IPS-20b (cell line): ENCODE measurements around the gene KIAA0408.
A peak's percentile ranks its signal among the peaks of the same experiment; 100 is the strongest.

Experiments used
- H3K27ac ChIP-seq: one replicate; pipeline ENCODE4 v1.5.1; 2013; ENCODE audit warnings: low read length
- H3K27me3 ChIP-seq: 2 replicates; pipeline ENCODE4 v1.6.1; 2013; ENCODE audit warnings: mild to moderate bottlenecking, low read length, inconsistent platforms; ENCODE audit not compliant: insufficient read depth
- H3K36me3 ChIP-seq: 2 replicates; pipeline ENCODE4 v1.6.1; 2013; ENCODE audit warnings: low read depth, mild to moderate bottlenecking, inconsistent platforms, low read length, moderate library complexity; ENCODE audit not compliant: insufficient read depth
- H3K4me1 ChIP-seq: 2 replicates; pipeline ENCODE4 v1.6.1; 2013; ENCODE audit warnings: mild to moderate bottlenecking, control low read depth, inconsistent platforms, low read length, moderate library complexity; ENCODE audit not compliant: insufficient read depth
- H3K4me3 ChIP-seq: 2 replicates; pipeline ENCODE4 v1.5.1; 2013; ENCODE audit warnings: mild to moderate bottlenecking, low read length, inconsistent platforms
- H3K9ac ChIP-seq: 2 replicates; pipeline ENCODE4 v1.6.1; 2013; ENCODE audit warnings: low read depth, mild to moderate bottlenecking, inconsistent platforms, low read length, moderate library complexity
- H3K9me3 ChIP-seq: 2 replicates; pipeline ENCODE4 v1.6.1; 2013; ENCODE audit warnings: mild to moderate bottlenecking, low read depth, low read length, inconsistent platforms; ENCODE audit not compliant: insufficient read depth

Gene KIAA0408

DNA sequence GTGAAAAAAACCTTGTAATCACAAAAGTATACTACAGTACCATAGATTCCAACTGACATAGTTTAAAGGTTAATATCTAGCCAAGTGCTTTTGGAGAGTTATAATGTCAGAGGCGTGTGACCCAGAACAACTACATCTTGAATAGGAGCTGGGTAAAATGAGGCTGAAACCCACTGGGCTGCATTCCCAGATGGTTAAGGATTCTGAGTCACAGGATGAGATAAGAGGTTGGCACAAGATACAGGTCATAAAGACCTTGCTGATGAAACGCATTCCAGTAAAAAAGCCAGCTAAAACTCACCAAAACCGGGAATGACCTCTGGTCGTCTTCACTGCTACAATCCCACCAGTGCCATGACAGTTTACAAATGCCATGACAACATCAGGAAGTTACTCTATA, 22.4 kb upstream of the KIAA0408 start:
- H3K9ac ChIP-seq: peak overlapping the region; percentile 81; the same call in 1 of the 2 replicates
- H3K9me3 ChIP-seq: no peaks in the 10 kb centered on the region
- H3K27me3 ChIP-seq: no peaks in the 10 kb centered on the region
- H3K4me1 ChIP-seq: peaks cover 54% of the 10 kb centered on the region
- peak overlapping the region; percentile 87 for H3K27ac ChIP-seq
- H3K36me3 ChIP-seq: peaks cover 52% of the 10 kb centered on the region
- H3K4me3 ChIP-seq: no peak overlapping the region

DNA sequence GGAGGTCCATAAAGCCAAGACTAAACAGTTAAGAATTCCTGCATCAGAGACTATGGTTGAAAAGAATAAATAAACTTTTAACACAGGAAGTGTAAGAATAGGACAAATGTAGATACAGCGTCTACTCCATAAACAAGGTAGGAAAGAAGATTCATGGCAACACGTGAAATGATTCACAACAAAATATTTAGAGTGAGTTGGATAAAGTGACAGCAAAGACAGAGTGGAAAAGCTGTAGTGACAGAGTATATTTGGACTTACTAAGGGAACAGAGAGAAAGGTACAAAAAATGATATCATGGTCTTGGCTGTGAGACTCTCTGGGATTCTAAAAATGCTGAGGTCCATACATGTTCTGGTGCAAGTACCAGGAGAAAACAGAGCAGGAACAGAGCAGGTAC, 21.9 kb upstream of the KIAA0408 start:
- H3K9me3 ChIP-seq: no peaks in the 10 kb centered on the region
- no peaks in the 10 kb centered on the region for H3K27me3 ChIP-seq
- peaks cover 51% of the 10 kb centered on the region for H3K4me1 ChIP-seq
- peaks cover 57% of the 10 kb centered on the region for H3K36me3 ChIP-seq
- H3K4me3 ChIP-seq: no peak overlapping the region
- H3K27ac ChIP-seq: peak overlapping the region; percentile 48
- no peak overlapping the region; the same call in 1 of the 2 replicates for H3K9ac ChIP-seq

DNA sequence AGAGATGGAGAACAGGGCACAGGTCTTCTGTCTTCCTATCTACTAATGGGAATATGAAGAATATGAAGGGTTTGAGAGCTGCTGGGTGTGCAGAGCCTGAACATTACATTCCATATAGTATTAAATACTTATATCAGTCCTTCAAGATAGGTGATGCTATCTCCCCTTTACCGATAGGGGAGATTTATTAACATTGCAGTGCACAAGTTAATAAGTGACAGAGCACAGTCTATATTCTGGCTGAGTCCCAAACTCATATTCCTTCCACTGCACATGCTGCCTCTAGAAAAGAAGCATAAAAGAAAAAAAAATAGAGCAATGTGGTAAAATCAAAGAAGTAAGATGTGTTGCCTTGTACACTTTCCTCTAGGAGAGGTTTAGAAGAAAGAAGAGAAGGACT, 18.5 kb upstream of the KIAA0408 start:
- H3K9ac ChIP-seq: no peak overlapping the region
- H3K36me3 ChIP-seq: peaks cover 84% of the 10 kb centered on the region
- no peak overlapping the region for H3K4me3 ChIP-seq
- no peak overlapping the region for H3K27ac ChIP-seq
- H3K4me1 ChIP-seq: peaks cover 18% of the 10 kb centered on the region; the same call in 1 of the 2 replicates
- H3K27me3 ChIP-seq: no peaks in the 10 kb centered on the region
- H3K9me3 ChIP-seq: no peaks in the 10 kb centered on the region

DNA sequence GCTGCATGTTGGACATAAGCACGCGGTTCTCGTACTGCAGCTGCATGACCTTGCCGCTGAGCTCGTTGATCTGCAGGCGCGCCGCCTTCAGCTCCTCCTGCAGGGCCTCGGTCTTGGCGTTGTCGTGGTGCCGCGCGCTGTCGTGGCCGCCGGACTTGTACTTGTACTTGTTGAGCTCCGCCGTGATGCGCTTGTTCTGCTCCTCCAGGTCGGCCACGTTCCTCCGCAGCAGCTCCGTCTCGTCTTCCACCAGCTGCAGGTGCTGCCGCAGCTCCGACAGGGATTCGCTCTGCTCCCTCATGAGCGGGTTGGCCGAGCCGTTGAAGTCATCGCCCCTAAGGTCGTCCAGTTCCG, 16.6 kb upstream of the KIAA0408 start:
- Histone ChIP-seq H3K4me3 (no peak overlapping the region), H3K9ac (no peak overlapping the region), H3K4me1 (peaks cover under 1% of the 10 kb centered on the region; the same call in 1 of the 2 replicates), H3K27ac (no peak overlapping the region), H3K27me3 (no peaks in the 10 kb centered on the region), H3K36me3 (peaks cover 86% of the 10 kb centered on the region), H3K9me3 (no peaks in the 10 kb centered on the region)

DNA sequence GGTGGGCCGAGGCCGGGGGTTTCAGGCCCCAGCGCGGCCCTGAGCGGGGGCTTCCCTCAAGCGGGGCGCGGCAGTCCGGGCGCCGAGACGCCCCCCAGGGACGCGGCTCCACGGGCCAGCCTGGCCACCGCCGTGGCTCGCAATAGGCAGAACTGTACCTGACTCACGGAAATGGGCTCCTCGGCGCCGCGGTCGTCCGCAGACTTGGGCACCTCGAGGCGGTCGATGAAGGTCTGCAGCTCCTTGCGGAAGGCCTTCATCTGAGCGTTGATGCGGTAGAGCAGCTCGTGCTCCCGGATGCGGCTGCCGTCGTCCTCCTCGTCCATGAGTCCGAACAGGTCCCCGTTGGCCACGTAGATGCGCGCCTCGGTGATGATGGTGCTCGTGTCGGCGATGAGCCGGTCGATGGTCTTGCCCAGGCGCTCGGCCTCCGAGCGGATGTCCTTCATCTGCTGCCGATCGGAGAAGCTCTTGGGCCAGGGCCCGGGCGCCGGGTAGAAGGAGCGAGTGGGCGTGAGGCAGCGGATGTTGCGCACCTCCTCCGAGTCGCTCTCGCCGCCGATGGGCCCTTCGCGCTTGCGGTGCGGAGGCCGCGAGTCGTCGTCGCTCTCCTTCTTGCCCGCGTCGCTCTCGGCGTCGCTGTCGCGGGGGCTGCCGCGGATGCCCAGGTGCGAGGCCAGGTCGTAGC, 16.1 kb upstream of the KIAA0408 start:
- Histone ChIP-seq H3K27ac (no peak overlapping the region), H3K9ac (no peak overlapping the region), H3K9me3 (no peaks in the 10 kb centered on the region), H3K4me1 (no peaks in the 10 kb centered on the region), H3K4me3 (no peak overlapping the region), H3K27me3 (no peaks in the 10 kb centered on the region), H3K36me3 (peaks cover 86% of the 10 kb centered on the region)

DNA sequence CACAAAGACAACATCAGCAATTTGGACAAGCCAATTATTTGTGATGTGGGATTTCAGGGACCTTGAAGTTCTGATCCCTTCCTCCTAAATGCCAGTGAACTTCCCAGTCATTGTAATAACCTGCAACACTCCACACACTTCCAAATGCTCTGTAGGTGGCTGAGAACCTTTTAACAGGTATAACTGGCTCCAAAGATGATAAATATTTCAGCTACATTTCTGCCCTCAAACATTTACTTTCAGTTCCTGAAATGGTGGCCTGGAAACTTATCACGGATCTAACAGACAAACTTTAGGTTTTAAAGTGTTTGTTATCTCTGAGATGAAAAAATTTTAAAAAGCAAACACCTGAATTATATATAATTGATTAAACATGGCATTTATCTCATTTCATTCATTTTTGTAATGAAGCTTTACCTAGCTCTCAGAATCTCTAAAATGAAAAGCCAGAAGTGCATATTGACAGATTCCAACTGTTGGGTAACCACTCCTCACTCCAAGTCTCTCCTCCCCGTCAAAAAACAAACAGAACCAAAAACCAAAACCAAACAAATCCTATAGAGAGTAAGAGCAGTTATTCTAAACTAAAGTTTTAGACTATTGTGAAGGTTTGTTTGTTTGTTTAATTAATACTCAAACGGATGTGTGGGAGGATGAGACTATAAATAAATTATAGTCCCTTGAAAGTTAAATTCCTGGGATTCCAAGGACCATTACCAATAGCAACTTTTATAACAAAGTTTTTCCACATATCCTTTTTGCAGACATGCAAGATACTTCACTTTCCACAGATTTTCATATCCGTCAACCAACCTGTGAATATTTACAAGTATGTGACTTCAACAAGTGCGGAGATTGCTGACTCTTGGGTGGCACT, 12.4 kb upstream of the KIAA0408 start:
- Histone ChIP-seq H3K9ac (no peak overlapping the region), H3K36me3 (peaks cover 63% of the 10 kb centered on the region)

DNA sequence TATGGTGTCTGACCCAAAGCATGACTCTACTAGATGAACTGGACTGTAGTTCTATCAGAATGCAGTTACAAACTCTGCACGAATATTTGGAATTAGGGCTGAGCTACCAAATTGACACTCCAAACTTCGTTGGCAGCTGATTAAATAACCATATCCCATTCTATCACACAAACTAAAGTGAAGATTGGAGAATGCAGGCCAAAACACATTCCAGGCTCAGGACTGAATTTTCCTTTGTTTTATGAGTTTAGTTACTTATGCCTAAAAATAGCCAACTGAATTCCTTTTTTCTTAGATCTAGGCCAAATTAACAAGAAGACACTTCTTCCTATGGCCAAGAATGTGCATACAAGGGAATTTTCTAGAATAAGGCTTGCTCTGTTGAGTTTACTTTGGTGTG, 9.7 kb upstream of the KIAA0408 start:
- no peaks in the 10 kb centered on the region for H3K27me3 ChIP-seq
- no peaks in the 10 kb centered on the region for H3K9me3 ChIP-seq
- H3K4me3 ChIP-seq: no peak overlapping the region
- no peak overlapping the region for H3K9ac ChIP-seq
- H3K27ac ChIP-seq: no peak overlapping the region
- no peaks in the 10 kb centered on the region; the same call in 1 of the 2 replicates for H3K4me1 ChIP-seq
- H3K36me3 ChIP-seq: peaks cover 48% of the 10 kb centered on the region

More for the DNA sequence above, 12.4 kb upstream of the KIAA0408 start:
- Histone ChIP-seq H3K4me1 (no peaks in the 10 kb centered on the region), H3K27me3 (no peaks in the 10 kb centered on the region), H3K27ac (no peak overlapping the region), H3K9me3 (no peaks in the 10 kb centered on the region), H3K4me3 (no peak overlapping the region)

DNA sequence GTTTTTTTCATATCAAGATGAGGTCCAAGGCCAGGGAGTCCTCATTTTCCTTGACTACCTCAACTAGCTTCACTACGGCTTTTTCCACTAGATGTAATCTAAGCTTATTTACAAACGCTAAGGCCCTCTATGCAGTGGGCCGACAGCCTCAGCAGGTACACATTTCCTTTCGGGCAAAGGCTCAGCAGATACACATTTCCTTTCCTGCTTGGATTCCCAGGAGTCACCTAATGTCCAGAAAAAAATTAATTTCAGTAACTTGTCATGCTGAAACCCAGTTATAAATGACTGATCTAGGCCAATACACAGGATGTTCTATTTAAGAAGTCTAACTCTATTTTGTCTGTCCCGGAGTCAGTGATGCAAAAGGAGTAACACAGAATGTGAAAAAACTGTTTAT, 7.2 kb upstream of the KIAA0408 start:
- Histone ChIP-seq H3K36me3 (peaks cover 23% of the 10 kb centered on the region; the same call in 1 of the 2 replicates), H3K27me3 (no peaks in the 10 kb centered on the region), H3K9ac (no peak overlapping the region), H3K4me3 (no peak overlapping the region), H3K4me1 (no peaks in the 10 kb centered on the region; the same call in 1 of the 2 replicates), H3K27ac (no peak overlapping the region), H3K9me3 (no peaks in the 10 kb centered on the region)

DNA sequence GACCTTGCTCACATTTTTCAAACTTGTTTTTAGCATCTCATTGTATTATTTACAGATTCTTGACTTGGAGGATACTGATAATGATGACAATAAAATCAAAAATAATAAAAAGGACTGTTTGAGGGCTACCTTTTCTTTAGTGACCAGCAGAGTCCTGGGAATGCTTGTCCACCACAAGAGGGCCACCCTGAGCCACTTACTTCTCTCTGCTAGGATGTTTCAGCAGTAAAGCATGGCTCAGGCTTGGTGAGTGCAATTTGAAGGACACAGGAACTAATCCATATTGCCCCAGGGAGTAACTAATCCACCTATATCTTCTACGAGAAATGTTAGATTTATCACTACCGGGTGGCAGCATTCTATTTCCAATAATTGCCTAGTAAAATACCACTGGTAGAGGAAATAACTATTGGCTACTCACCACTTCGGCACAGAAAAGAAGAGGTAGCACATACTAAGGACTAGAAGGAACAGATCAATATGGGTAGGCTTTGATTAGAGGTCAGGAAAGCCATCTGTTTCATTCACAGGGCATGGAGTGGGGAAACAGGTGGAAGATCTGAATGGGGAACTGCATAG, 5.8 kb upstream of the KIAA0408 start:
- H3K27me3 ChIP-seq: no peaks in the 10 kb centered on the region
- no peaks in the 10 kb centered on the region; the same call in 1 of the 2 replicates for H3K4me1 ChIP-seq
- H3K27ac ChIP-seq: no peak overlapping the region
- no peaks in the 10 kb centered on the region for H3K9me3 ChIP-seq
- no peak overlapping the region for H3K4me3 ChIP-seq
- H3K36me3 ChIP-seq: peaks cover 9% of the 10 kb centered on the region; the same call in 1 of the 2 replicates
- no peak overlapping the region for H3K9ac ChIP-seq

DNA sequence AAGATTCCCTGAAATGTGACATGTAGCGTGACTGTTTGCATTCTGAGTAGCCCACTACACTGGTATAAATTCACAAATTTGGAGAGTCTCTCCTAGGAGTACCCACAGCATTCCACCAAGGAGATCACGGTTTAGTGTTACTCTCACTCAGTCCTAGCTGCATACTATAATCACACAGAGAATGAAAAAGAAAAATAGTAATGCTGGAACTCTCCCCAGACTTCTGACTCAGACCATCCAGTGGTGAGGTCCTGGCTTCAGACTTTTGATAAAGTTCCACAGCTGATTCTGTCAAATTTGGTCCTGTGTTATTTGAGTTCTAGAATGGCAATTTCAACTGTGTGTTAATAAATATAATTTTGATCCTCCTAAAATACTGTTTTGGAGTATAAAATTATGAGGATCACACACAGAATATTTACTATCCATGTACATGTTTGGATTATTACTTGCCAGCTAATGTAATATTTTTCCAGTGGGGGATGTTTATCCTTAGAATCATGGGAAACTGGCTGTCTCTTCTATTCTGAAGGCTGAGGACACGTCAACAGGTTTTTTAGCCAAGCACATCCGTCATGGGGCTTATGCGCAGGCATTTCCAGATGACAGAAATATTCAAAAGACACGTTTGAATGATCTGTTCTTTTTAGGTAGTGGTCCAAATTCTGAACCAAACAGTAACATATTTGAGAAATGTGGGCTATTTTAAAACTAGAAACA, 5.1 kb upstream of the KIAA0408 start:
- Histone ChIP-seq H3K9ac (no peak overlapping the region), H3K27me3 (no peaks in the 10 kb centered on the region), H3K9me3 (no peaks in the 10 kb centered on the region), H3K4me3 (no peak overlapping the region), H3K27ac (no peak overlapping the region), H3K4me1 (no peaks in the 10 kb centered on the region; the same call in 1 of the 2 replicates), H3K36me3 (peaks cover 5% of the 10 kb centered on the region; the same call in 1 of the 2 replicates)

DNA sequence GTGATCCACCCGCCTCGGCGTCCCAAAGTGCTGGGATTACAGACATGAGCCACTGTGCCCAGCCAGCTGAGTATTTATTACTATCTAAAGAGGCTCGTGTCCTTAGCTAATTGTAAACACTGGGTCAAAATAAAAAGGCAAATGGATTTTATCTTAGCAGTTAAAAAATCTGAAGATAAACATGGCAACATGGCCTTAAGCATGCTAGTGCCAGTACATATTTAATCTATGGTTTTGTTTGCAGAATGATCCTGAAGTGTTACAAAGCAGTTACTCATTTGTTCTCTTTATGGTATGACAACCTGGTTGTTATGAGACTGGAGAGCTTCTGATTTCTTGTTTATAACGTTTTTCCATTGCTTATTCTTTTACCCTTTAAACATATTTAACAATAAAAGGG, 3.9 kb upstream of the KIAA0408 start:
- Histone ChIP-seq H3K4me3 (no peak overlapping the region), H3K4me1 (peaks cover 11% of the 10 kb centered on the region), H3K9me3 (no peaks in the 10 kb centered on the region), H3K9ac (no peak overlapping the region), H3K36me3 (peaks cover 5% of the 10 kb centered on the region; the same call in 1 of the 2 replicates), H3K27me3 (no peaks in the 10 kb centered on the region), H3K27ac (no peak overlapping the region)
